ENCODE data around the gene GNA12. TPM values are rescaled to one million over a fixed set of nuclear protein-coding genes. Genes with fewer than 3 reads are reported as not detected.

Gene GNA12
- total and polyA plus RNA-seq, 4 donors: 3.7 to 19.0 (median 11.3) TPM

DNA sequence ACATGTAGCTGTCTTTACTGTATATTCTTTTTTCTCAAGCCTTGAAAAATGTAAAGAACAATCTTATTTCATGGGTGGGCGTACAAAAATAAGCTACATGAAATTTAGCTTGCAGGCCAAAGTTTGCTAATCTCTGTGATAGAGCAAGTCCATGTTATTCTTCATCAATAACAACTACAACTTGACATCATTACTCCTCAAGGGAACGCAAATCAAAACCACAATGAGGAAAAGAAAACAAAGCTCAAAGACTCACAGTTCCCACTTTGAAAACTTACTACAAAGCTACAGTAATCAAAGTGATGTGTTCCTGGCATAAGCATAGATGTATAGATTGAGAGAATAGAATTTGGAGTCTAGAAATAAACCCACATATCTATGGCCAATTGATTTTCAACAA, 62.5 kb downstream of the GNA12 start:
- DNase-seq (ENCODE audit: low spot score): no peak
- Histone ChIP-seq H3K36me3 (ENCODE audit: control insufficient read depth in 4 of 4, insufficient read depth in 3 of 4, low read depth in 1 of 4, low read length in 3 of 4) (no peaks in the 10 kb centered on the region), H3K9ac (ENCODE audit: low read depth in 1 of 2, low read length in 2 of 2) (no peak overlapping the region), H3K4me3 (ENCODE audit: low read depth in 1 of 3, low read length in 3 of 3) (no peak overlapping the region), H3K4me1 (ENCODE audit: control insufficient read depth in 4 of 4, insufficient read depth in 4 of 4, low read length in 3 of 4) (no peaks in the 10 kb centered on the region), H3K27me3 (ENCODE audit: control insufficient read depth in 4 of 4, insufficient read depth in 4 of 4, low read length in 3 of 4) (no peaks in the 10 kb centered on the region), H3K27ac (ENCODE audit: low read depth in 1 of 2, low read length in 2 of 2) (no peak overlapping the region), H3K9me3 (ENCODE audit: control insufficient read depth in 4 of 4, low read length in 3 of 4) (no peaks in the 10 kb centered on the region)
- WGBS: 97% methylated on average over 2 of the region's 2 CpGs
- TF ChIP-seq HNF4A (conservative IDR thresholded peaks at IDR 0.05) (no peak), NR2F2 (IDR thresholded peaks at IDR 0.05) (no peak)
- TF ChIP-seq, protein P1, sequence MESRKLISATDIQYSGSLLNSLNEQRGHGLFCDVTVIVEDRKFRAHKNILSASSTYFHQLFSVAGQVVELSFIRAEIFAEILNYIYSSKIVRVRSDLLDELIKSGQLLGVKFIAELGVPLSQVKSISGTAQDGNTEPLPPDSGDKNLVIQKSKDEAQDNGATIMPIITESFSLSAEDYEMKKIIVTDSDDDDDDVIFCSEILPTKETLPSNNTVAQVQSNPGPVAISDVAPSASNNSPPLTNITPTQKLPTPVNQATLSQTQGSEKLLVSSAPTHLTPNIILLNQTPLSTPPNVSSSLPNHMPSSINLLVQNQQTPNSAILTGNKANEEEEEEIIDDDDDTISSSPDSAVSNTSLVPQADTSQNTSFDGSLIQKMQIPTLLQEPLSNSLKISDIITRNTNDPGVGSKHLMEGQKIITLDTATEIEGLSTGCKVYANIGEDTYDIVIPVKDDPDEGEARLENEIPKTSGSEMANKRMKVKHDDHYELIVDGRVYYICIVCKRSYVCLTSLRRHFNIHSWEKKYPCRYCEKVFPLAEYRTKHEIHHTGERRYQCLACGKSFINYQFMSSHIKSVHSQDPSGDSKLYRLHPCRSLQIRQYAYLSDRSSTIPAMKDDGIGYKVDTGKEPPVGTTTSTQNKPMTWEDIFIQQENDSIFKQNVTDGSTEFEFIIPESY (IDR thresholded peaks at IDR 0.05): no peak

DNA sequence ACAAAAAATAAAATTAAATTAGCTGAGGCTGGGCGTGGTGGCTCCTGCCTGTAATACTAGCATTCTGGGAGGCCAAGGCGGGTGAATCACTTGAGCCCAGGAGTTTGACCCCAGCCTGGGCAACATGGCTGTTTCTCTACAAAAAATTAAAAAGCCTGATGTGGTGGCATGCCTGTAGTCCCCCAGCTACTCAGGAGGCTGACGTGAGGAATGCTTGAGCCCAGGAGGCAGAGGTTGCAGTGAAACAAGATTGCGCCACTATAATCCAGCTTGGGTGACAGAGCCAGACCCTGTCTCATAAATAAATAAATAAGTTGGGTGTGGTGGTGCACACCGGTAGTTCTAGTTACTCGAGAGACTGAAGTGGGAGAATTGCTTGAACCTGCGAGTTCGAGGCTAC, 65.1 kb downstream of the GNA12 start:
- DNase-seq (ENCODE audit: low spot score): no peak
- no peak overlapping the region for H3K4me3 ChIP-seq (ENCODE audit: low read depth in 1 of 3, low read length in 3 of 3)
- H3K36me3 ChIP-seq (ENCODE audit: control insufficient read depth in 4 of 4, insufficient read depth in 3 of 4, low read depth in 1 of 4, low read length in 3 of 4): peaks cover 0 to 3% (median 0%) of the 10 kb centered on the region in 4 donors
- 82% methylated on average over 8 of the region's 8 CpGs for WGBS
- no peak overlapping the region for H3K9ac ChIP-seq (ENCODE audit: low read depth in 1 of 2, low read length in 2 of 2)
- H3K27me3 ChIP-seq (ENCODE audit: control insufficient read depth in 4 of 4, insufficient read depth in 4 of 4, low read length in 3 of 4): no peaks in the 10 kb centered on the region
- H3K4me1 ChIP-seq (ENCODE audit: control insufficient read depth in 4 of 4, insufficient read depth in 4 of 4, low read length in 3 of 4): no peaks in the 10 kb centered on the region
- TF ChIP-seq, protein P2, sequence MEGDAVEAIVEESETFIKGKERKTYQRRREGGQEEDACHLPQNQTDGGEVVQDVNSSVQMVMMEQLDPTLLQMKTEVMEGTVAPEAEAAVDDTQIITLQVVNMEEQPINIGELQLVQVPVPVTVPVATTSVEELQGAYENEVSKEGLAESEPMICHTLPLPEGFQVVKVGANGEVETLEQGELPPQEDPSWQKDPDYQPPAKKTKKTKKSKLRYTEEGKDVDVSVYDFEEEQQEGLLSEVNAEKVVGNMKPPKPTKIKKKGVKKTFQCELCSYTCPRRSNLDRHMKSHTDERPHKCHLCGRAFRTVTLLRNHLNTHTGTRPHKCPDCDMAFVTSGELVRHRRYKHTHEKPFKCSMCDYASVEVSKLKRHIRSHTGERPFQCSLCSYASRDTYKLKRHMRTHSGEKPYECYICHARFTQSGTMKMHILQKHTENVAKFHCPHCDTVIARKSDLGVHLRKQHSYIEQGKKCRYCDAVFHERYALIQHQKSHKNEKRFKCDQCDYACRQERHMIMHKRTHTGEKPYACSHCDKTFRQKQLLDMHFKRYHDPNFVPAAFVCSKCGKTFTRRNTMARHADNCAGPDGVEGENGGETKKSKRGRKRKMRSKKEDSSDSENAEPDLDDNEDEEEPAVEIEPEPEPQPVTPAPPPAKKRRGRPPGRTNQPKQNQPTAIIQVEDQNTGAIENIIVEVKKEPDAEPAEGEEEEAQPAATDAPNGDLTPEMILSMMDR (IDR thresholded peaks at IDR 0.05; ENCODE audit: low read depth, low read length, missing input control): no peak
- TF ChIP-seq HNF4G (IDR thresholded peaks at IDR 0.05): no peak
- TF ChIP-seq, protein P3, sequence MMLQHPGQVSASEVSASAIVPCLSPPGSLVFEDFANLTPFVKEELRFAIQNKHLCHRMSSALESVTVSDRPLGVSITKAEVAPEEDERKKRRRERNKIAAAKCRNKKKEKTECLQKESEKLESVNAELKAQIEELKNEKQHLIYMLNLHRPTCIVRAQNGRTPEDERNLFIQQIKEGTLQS (IDR thresholded peaks at IDR 0.05): no peak
- TF ChIP-seq YY1 (IDR thresholded peaks at IDR 0.05): no peak
- TF ChIP-seq FOXA1 (IDR thresholded peaks at IDR 0.05): no peak
- no peak for TF ChIP-seq NR2F2 (IDR thresholded peaks at IDR 0.05)
- TF ChIP-seq TAF1 (conservative IDR thresholded peaks at IDR 0.05): no peak
- TF ChIP-seq GABPA (IDR thresholded peaks at IDR 0.05 in 1 of 2, conservative IDR thresholded peaks at IDR 0.05 in 1 of 2): no peak
- TF ChIP-seq, protein P4, sequence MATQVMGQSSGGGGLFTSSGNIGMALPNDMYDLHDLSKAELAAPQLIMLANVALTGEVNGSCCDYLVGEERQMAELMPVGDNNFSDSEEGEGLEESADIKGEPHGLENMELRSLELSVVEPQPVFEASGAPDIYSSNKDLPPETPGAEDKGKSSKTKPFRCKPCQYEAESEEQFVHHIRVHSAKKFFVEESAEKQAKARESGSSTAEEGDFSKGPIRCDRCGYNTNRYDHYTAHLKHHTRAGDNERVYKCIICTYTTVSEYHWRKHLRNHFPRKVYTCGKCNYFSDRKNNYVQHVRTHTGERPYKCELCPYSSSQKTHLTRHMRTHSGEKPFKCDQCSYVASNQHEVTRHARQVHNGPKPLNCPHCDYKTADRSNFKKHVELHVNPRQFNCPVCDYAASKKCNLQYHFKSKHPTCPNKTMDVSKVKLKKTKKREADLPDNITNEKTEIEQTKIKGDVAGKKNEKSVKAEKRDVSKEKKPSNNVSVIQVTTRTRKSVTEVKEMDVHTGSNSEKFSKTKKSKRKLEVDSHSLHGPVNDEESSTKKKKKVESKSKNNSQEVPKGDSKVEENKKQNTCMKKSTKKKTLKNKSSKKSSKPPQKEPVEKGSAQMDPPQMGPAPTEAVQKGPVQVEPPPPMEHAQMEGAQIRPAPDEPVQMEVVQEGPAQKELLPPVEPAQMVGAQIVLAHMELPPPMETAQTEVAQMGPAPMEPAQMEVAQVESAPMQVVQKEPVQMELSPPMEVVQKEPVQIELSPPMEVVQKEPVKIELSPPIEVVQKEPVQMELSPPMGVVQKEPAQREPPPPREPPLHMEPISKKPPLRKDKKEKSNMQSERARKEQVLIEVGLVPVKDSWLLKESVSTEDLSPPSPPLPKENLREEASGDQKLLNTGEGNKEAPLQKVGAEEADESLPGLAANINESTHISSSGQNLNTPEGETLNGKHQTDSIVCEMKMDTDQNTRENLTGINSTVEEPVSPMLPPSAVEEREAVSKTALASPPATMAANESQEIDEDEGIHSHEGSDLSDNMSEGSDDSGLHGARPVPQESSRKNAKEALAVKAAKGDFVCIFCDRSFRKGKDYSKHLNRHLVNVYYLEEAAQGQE (IDR thresholded peaks at IDR 0.05): no peak
- TF ChIP-seq RXRA (IDR thresholded peaks at IDR 0.05): no peak
- TF ChIP-seq EGR1 (IDR thresholded peaks at IDR 0.05; ENCODE audit: low read depth in 2 of 2): no peak
- TF ChIP-seq RAD21 (IDR thresholded peaks at IDR 0.05): no peak
- TF ChIP-seq, protein P1 (IDR thresholded peaks at IDR 0.05): no peak
- TF ChIP-seq JUND (IDR thresholded peaks at IDR 0.05): no peak
- TF ChIP-seq, protein P5, sequence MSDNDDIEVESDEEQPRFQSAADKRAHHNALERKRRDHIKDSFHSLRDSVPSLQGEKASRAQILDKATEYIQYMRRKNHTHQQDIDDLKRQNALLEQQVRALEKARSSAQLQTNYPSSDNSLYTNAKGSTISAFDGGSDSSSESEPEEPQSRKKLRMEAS (IDR thresholded peaks at IDR 0.05): no peak
- TF ChIP-seq FOXA2 (IDR thresholded peaks at IDR 0.05): no peak
- no peak overlapping the region for H3K27ac ChIP-seq (ENCODE audit: low read depth in 1 of 2, low read length in 2 of 2)
- no peaks in the 10 kb centered on the region for H3K9me3 ChIP-seq (ENCODE audit: control insufficient read depth in 4 of 4, low read length in 3 of 4)

All from liver (tissue), 9 donors.